Measurements from ENCODE around the gene MYH11. TPM values are rescaled to one million over a fixed set of nuclear protein-coding genes. Genes with fewer than 3 reads are reported as not detected.
"Not testable (repeated sequence)": the region's sequence is repeated elsewhere in the genome, so short reads cannot be mapped to it uniquely, and the experiment has no call there.

MYH11 gene
- polyA plus RNA-seq, 3 donors = 0.06 TPM; not detected in 2

GRCh38 chr16:15810411-15810810, 46.4 kb downstream of the MYH11 start:
- H3K9me3 ChIP-seq (replicated peaks in 1 of 2; ENCODE audit: control insufficient read depth in 1 of 2, insufficient read depth in 1 of 2, low read length in 2 of 2) = peaks cover 0 to 4% of the 10 kb centered on the region in 2 donors
- intact Hi-C loops (cut with micrococcal nuclease) = no loop called here
- H3K9ac ChIP-seq (ENCODE audit: insufficient read depth, low read length, poor library complexity, severe bottlenecking) = no peak overlapping the region
- H3K79me2 ChIP-seq (ENCODE audit: insufficient read depth, low read length) = no peaks in the 10 kb centered on the region
- no peak for DNase-seq
- no peaks in the 10 kb centered on the region for H4K20me1 ChIP-seq (ENCODE audit: insufficient read depth, low read length)
- H3K4me3 ChIP-seq (replicated peaks in 1 of 3; ENCODE audit: low read depth in 2 of 3, low read length in 3 of 3) = no peak overlapping the region
- WGBS (ENCODE audit: insufficient coverage) = 83% methylated on average over 2 of the region's 4 CpGs
- no peak overlapping the region for H3K27ac ChIP-seq (ENCODE audit: low read depth in 1 of 2, low read length in 2 of 2)
- TF ChIP-seq, protein P1, sequence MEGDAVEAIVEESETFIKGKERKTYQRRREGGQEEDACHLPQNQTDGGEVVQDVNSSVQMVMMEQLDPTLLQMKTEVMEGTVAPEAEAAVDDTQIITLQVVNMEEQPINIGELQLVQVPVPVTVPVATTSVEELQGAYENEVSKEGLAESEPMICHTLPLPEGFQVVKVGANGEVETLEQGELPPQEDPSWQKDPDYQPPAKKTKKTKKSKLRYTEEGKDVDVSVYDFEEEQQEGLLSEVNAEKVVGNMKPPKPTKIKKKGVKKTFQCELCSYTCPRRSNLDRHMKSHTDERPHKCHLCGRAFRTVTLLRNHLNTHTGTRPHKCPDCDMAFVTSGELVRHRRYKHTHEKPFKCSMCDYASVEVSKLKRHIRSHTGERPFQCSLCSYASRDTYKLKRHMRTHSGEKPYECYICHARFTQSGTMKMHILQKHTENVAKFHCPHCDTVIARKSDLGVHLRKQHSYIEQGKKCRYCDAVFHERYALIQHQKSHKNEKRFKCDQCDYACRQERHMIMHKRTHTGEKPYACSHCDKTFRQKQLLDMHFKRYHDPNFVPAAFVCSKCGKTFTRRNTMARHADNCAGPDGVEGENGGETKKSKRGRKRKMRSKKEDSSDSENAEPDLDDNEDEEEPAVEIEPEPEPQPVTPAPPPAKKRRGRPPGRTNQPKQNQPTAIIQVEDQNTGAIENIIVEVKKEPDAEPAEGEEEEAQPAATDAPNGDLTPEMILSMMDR (IDR thresholded peaks at IDR 0.05) = no peak
- H3K36me3 ChIP-seq (replicated peaks in 1 of 2; ENCODE audit: control insufficient read depth in 1 of 2, insufficient read depth in 2 of 2, low read length in 2 of 2) = no peaks in the 10 kb centered on the region
- H3K9me3 Mint-ChIP-seq = peaks cover 0 to 9% (median 2%) of the 10 kb centered on the region in 7 donors
- H3K27ac Mint-ChIP-seq = no peak overlapping the region
- H3K27me3 ChIP-seq (ENCODE audit: control insufficient read depth in 2 of 2, insufficient read depth in 2 of 2, low read length in 2 of 2) = no peaks in the 10 kb centered on the region
- no peak overlapping the region for H3K4me3 Mint-ChIP-seq
- no peak overlapping the region for H3K4me2 ChIP-seq (replicated peaks; ENCODE audit: extremely low read depth, low read length, poor library complexity, severe bottlenecking)
- peaks cover 1 to 9% (median 3%) of the 10 kb centered on the region in 3 donors for H3K27me3 Mint-ChIP-seq (ENCODE audit: low read depth in 3 of 3)
- no peaks in the 10 kb centered on the region for H3K36me3 Mint-ChIP-seq
- no peaks in the 10 kb centered on the region for H3K4me1 ChIP-seq (ENCODE audit: control insufficient read depth in 1 of 2, insufficient read depth in 2 of 2, low read length in 2 of 2)
- H3K4me1 Mint-ChIP-seq = peaks cover 6% of the 10 kb centered on the region
- no peak overlapping the region for H2AFZ ChIP-seq (ENCODE audit: insufficient read depth, low read depth, low read length, poor library complexity, severe bottlenecking)

DNA sequence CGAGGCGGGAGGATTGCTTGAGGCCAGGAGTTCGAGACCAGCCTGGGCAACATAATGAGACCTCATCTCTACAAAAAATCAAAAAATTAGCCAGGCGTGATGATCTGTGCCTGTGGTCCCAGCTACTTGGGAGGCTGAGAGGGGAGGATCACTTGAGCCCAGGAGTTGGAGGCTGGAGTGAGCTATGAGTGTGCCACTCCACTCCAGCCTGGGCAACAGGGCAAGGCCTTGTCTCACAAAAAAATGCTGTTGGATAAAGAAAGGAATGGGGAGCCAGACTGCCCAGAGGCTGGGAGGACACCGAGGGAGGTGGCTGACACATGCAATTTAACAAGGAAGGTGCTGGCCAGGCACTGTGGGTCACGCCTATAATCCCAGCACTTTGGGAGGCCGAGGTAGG, 47.5 kb downstream of the MYH11 start:
- H3K27ac ChIP-seq (ENCODE audit: low read depth in 1 of 2, low read length in 2 of 2); H3K27me3 ChIP-seq (ENCODE audit: control insufficient read depth in 2 of 2, insufficient read depth in 2 of 2, low read length in 2 of 2); H3K4me3 ChIP-seq (replicated peaks in 1 of 3; ENCODE audit: low read depth in 2 of 3, low read length in 3 of 3); H3K4me3 Mint-ChIP-seq; intact Hi-C loops (cut with micrococcal nuclease); H2AFZ ChIP-seq (ENCODE audit: insufficient read depth, low read depth, low read length, poor library complexity, severe bottlenecking); H3K36me3 Mint-ChIP-seq; H3K79me2 ChIP-seq (ENCODE audit: insufficient read depth, low read length); H3K27me3 Mint-ChIP-seq (ENCODE audit: low read depth in 3 of 3); H3K4me2 ChIP-seq (replicated peaks; ENCODE audit: extremely low read depth, low read length, poor library complexity, severe bottlenecking); H3K4me1 Mint-ChIP-seq; H3K27ac Mint-ChIP-seq; DNase-seq; H3K36me3 ChIP-seq (replicated peaks in 1 of 2; ENCODE audit: control insufficient read depth in 1 of 2, insufficient read depth in 2 of 2, low read length in 2 of 2); H3K9me3 ChIP-seq (replicated peaks in 1 of 2; ENCODE audit: control insufficient read depth in 1 of 2, insufficient read depth in 1 of 2, low read length in 2 of 2); H3K9me3 Mint-ChIP-seq; H3K4me1 ChIP-seq (ENCODE audit: control insufficient read depth in 1 of 2, insufficient read depth in 2 of 2, low read length in 2 of 2); H3K9ac ChIP-seq (ENCODE audit: insufficient read depth, low read length, poor library complexity, severe bottlenecking); H4K20me1 ChIP-seq (ENCODE audit: insufficient read depth, low read length): not testable (repeated sequence)
- 100% methylated on average over 3 of the region's 7 CpGs for WGBS (ENCODE audit: insufficient coverage)
